HG03045 (cell line): ENCODE data around the gene DESI1.
"Not testable (repeated sequence)": the region's sequence is repeated elsewhere in the genome, so short reads cannot be mapped to it uniquely, and the experiment has no call there.

Experiments used
- ATAC-seq: cut with Tn5 transposase; IDR thresholded peaks from one replicate; pipeline ENCODE4 v1.9.1; 2021; ENCODE audit warnings: mild to moderate bottlenecking, moderate library complexity; ENCODE audit not compliant: unreplicated experiment

DESI1 gene

DNA sequence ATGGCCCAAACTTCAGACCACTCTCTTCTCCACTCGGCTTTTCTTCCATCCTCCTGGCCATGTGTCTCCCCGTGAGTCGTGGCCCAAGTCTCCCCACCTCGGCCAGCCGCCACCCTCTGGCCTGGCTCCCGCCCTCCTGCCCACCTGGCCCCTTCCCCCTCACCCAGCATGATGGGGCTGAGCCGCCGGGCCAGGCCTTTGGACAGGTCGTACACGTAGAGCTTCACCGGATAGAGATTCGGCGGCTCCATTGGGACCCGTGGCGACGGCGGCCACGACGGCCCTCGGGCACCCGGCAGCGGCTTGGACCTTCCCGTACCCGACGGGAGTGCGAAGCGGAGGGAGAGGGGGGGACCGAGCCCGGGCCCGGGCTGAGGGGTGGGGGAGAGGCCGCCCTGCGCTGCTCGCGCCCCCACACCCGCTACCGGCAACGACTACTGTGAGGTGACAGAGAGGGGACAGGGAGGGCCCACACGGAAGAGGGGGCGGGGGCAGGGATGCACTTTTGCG, at the start of gene DESI1:
DESI1 (minus strand) TSS at position 455 of the 510 bp plus-strand sequence; CDS start at position 251, 204 bp downstream.
- ATAC-seq, result peak; percentile 27

DNA sequence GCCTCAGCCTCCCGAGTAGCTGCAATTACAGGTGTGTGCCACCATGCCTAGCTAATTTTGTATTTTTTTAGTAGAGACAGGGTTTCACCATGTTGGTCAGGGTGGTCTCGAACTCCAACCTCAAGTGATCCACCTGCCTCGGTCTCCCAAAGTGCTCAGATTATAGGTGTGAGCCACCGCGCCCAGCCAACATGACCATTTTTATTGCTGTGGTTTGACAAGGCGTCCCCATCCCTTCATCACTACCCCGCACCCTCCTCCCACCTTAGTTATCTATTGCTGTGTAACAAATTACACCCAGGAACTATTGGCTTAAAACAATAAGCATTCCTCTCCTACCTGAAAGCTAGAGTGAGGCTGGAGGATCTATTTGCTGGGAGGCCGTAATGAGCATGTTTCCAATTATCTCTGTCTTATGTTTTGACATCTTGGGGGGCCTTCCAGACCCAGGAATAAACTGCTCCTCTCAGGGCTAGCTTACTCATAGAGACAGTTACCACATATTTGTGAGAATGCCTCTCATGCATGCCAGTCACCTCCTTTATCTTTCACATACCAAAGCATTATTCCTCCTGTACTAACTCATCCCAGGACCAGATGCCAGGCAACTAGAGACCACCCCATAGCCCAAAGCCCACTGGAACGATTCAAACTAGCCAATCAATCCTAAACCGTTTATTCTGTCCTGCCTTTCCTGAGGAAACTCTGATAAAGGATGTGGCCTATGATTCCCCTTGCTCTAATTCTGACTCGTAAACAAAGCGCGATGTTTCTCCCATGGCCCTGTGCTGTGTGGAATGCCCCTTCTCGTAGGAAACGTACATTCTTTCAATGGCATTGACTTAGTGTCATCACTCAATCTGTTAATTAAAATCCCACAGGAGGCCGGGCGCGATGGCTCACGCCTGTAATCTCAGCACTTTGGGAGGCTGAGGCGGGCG, 48.4 kb upstream of the DESI1 start:
- ATAC-seq, result no peak

DNA sequence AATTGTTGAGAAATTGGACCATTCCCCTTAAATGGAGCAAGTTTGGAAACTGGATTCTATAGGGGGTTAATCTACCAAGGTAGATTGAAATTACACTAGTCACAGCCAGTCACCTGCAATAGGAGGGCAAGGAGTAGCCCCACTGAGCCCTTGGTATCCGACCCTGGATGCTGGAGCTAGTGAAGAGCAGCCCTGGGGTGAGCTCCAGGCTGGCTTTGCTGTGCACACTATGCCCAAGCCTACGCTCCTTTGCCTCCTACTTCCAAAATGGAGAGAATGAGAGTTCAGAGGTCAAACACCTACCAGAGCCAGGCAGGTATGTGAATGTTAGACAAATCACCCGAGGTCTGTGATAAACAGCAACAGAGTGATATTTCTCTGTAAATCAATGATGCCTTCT, 44.1 kb upstream of the DESI1 start:
- no peak for ATAC-seq

GRCh38 chr22:41664490-41664889, 43.6 kb upstream of the DESI1 start:
- ATAC-seq, result no peak

DNA sequence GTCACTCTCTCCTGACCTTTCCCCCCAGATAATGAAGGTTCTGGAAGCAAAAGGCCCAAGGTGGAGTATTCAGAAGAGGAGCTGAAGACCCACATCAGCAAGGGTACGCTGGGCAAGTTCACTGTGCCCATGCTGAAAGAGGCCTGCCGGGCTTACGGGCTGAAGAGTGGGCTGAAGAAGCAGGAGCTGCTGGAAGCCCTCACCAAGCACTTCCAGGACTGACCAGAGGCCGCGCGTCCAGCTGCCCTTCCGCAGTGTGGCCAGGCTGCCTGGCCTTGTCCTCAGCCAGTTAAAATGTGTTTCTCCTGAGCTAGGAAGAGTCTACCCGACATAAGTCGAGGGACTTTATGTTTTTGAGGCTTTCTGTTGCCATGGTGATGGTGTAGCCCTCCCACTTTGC, 42.8 kb upstream of the DESI1 start:
- not testable (repeated sequence) for ATAC-seq

GRCh38 chr22:41661713-41662112, 40.9 kb upstream of the DESI1 start:
- ATAC-seq, result no peak

DNA sequence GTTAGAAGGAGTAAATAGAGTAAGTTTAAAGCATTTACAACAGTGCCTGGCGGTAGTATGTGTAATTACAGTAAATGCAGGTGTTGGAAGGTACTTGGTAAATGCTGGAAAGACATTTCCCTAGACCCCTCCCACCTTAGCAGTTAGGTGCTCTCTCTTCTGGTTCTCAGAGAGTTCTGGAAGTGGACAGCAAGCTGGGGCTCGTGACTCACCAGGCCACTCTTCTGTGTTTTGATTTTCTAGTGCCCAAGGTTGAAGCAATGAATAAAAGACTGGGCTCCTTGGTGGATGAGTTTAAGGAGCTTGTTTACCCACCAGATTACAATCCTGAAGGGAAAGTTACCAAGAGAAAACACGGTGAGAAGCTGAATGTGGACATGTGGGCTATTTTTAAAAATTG, 40.2 kb upstream of the DESI1 start:
- no peak for ATAC-seq

- ATAC-seq, result no peak
Measured at GRCh38 chr22:41660416-41660815, 39.6 kb upstream of the DESI1 start.

GRCh38 chr22:41659941-41660340, 39.1 kb upstream of the DESI1 start:
- no peak for ATAC-seq

DNA sequence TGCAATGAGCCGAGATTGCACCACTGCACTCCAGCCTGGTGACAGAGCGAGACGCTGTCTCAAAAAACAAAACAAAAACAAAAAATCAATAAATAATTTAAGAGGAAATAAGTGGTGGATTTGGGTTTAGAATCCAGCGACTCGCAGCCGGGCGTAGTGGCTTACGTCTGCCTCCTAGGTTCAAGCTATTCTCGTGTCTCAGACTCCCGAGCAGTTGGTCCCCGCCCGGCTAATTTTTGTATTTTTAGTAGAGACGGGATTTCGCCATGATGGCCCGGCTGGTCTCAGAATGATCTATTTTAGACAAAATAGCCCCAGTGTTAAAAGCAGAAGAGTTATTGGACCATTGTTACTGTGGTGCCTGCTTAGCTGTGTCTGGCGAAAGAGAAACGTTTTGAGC, 38.0 kb upstream of the DESI1 start:
- ATAC-seq, result no peak

DNA sequence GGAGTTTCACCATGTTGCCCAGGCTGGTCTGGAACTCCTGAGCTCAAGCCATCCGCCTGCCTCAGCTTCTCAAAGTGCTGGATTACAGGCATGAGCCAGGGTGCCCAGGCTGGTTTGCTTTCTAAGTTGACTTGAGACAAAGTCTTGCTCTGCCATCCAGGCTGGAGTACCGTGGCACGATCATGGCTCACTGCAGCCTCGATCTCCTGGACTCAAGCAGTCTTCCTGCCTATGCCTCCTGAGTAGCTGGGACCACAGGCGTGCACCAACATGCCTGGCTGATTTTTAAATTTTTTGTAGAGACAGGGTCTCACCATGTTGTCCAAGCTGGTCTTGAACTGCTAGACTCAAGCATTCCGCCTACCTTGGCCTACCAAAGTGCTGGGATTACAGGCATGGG, 36.9 kb upstream of the DESI1 start:
- no peak for ATAC-seq

GRCh38 chr22:41656556-41656955, 35.7 kb upstream of the DESI1 start:
- no peak for ATAC-seq

- no peak for ATAC-seq
Measured at GRCh38 chr22:41654322-41654721, 33.5 kb upstream of the DESI1 start.

DNA sequence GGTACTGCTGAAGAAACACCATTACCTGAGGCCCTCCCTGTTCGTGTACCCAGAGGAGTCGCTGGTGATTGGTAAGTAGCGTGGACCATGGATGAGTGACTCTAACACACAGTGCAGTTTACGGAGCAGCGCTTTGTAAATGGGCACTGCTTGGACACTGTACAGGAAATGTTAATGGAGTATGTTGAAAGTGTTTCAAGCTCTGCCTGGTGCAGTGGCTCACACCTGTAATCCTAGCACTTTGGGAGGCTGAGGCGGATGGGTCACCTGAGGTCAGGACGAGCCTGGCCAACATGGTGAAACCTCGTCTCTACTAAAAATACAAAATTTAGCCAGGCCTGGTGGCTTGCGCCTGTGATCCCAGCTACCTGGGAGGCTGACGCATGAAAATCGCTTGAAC, 30.0 kb upstream of the DESI1 start:
- no peak for ATAC-seq

DNA sequence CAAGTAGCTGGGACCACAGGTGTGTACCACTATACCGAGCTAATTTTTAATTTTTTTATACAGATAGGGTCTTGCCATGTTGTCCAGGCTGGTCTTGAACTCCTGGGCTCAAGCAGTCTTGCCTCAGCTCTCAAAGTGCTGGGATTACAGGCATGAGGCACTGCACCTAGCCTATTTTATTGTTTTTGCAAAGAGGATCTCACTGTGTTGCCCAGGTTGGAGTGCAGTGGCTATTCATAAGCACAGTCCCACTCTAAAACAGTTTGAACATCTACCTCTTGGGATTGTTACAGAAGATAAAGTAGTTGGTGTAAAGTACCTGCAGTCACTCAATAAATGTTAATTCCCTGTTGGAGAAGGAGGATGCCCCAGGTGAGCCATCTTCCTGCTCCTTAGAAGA, 29.4 kb upstream of the DESI1 start:
- no peak for ATAC-seq

DNA sequence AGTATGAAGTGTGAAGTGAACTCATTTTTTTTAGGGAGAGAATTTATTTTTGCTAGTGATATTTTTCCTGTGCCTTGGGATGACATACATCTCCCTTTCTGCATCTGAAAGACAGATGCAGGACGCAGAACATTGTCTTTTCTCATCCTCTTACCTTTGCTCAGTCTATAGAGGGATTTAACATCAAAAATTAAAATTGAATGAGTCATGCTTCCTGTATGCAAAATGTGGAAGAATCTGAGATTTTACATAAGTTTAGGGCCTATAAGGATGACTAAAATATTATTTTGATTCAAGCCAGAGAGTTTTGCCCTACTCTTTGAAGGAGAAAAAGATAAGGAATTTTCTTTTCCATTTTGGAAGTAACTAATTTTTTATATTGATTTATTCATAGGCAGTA, 27.6 kb upstream of the DESI1 start:
- ATAC-seq, result no peak

GRCh38 chr22:41647771-41648170, 26.9 kb upstream of the DESI1 start:
- no peak for ATAC-seq

GRCh38 chr22:41642331-41643110, 21.7 kb upstream of the DESI1 start:
- no peak for ATAC-seq

DNA sequence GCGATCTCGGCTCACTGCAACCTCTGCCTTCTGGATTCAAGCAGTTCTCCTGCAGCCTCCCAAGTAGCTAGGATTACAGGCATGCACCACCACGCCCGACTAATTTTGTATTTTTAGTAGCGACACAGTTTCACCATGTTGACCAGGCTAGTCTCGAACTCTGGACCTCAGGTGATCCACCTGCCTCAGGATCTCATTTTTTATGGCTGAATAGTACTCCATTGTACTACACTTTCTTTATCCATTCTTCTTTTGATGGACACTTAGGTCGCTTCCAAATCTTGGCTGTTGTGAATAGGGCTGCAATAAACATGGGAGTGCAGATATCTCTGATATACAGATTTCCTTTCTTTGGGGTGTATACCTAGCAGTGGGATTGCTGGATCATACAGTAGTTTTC, 21.0 kb upstream of the DESI1 start:
- no peak for ATAC-seq

DNA sequence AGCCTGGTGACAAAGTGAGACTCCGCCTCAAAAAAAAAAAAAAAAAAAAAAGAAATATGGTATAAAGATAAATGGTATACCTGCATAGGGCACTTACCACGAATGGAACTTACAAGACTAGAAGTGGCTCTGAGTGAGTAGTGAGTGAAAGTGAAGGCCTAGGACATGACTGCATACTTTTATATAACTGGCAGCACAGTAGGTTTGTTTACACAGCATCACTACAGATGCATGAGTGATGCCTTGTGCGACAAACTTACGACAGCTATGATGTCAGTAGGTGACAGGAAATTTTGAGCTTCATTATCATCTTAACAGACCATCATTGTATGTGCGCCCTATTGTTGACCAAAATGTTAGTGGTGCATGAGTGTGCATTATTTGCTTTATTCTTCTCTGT, 17.9 kb upstream of the DESI1 start:
- no peak for ATAC-seq

GRCh38 chr22:41638124-41638523, 17.3 kb upstream of the DESI1 start:
- ATAC-seq, result no peak

DNA sequence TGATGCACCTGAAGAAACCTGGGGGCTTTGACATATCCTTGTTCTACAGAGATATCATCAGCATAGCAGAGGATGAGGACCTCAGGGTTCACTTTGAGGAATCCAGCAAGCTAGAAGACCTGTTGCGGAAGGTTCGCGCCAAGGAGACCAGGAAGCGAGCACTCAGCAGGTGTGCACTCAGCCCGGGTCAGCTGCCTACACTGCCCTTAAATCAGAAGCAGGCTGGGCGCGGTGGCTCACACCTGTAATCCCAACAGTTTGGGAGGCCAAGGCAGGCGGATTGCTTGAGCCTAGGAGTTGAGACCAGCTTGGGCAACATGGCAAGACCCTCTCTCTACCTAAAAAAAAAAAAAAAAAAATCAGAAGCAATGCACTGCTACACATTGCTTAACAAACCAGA, 16.8 kb upstream of the DESI1 start:
- not testable (repeated sequence) for ATAC-seq
